PFSK-1 (cell line): ENCODE results near the gene ARHGAP18.

Experiments
- FOXP2 ChIP-seq: optimal IDR thresholded peaks from 2 replicates; pipeline ENCODE3; 2011; ENCODE audit warnings: borderline replicate concordance, control low read depth, inconsistent platforms; ENCODE audit not compliant: insufficient read depth; ENCODE audit errors: extremely low read length, extremely low read depth
- POLR2AphosphoS5 ChIP-seq: IDR thresholded peaks from 2 replicates; pipeline ENCODE4 v1.6.1; 2012; ENCODE audit warnings: low read depth, mild to moderate bottlenecking, control low read depth, low read length, moderate library complexity
- REST ChIP-seq, 2 experiments: IDR thresholded peaks; 2 replicates each; pipeline versions ENCODE4 v1.6.1 to v1.8.0; 2011 to 2012; ENCODE audit warnings: low read depth in 2 of 2, low read length in 2 of 2, control low read depth in 1 of 2, inconsistent platforms in 1 of 2, mild to moderate bottlenecking in 1 of 2, moderate library complexity in 1 of 2; ENCODE audit not compliant: insufficient read depth in 1 of 2
- TAF1 ChIP-seq: IDR thresholded peaks from 2 replicates; pipeline ENCODE4 v1.6.1; 2012; ENCODE audit warnings: low read length, control low read depth, borderline replicate concordance; ENCODE audit not compliant: insufficient read depth

GRCh38 chr6:129709196-129709768 is 695 bp downstream of the ARHGAP18 start:
- TF ChIP-seq TAF1: no peak
- TF ChIP-seq POLR2AphosphoS5: no peak
- TF ChIP-seq REST (IDR thresholded peaks at IDR 0.05; ENCODE audit: insufficient read depth in 1 of 2, low read depth in 2 of 2, low read length in 2 of 2): no peak
- TF ChIP-seq FOXP2: no peak
